ENCODE data around the gene TMEM117. TPM values are rescaled to one million over a fixed set of nuclear protein-coding genes. Genes with fewer than 3 reads are reported as not detected.

The TMEM117 gene
- total RNA-seq, 2 experiments from 2014 or later: 0.95 to 0.96 TPM

GRCh38 chr12:43973385-43973784 lies 137.5 kb downstream of the TMEM117 start:
- POLR2A ChIA-PET: no interaction called here
- Mint-ChIP-seq H3K27ac (no peak overlapping the region), H3K4me3 (no peak overlapping the region), H3K4me1 (ENCODE audit: low read depth) (no peaks in the 10 kb centered on the region), H3K27me3 (no peaks in the 10 kb centered on the region), H3K9me3 (peaks cover 12% of the 10 kb centered on the region), H3K36me3 (ENCODE audit: low read depth) (peaks cover 10% of the 10 kb centered on the region)
- intact Hi-C loops (cut with micrococcal nuclease): no loop called here
- CTCF ChIA-PET: no interaction called here
- ATAC-seq: no peak
- no peak for DNase-seq
- no peak for TF ChIP-seq CTCF (IDR thresholded peaks at IDR 0.05)

DNA sequence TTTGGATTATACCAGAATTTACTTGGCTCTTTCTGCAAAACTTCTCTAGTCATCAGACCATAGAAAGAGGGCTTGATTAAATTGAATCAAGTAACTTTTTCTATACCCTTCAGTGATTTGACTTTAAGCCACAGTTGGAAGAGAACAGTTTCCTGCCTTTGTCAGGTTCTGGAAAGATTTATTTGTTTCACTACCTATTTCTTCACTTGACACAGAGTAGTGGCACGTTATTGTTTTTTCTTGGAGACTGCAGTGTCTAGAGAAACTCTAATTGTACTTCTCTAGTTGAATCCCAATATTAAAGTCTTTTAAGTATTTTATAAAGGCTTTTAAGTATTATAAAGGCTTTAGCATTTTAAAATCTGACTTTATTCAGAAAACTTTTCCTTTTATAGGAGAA lies 138.1 kb downstream of the TMEM117 start:
- CTCF ChIA-PET: no interaction called here
- Mint-ChIP-seq H3K27ac (no peak overlapping the region), H3K9me3 (peaks cover 16% of the 10 kb centered on the region), H3K4me1 (ENCODE audit: low read depth) (no peaks in the 10 kb centered on the region), H3K27me3 (no peaks in the 10 kb centered on the region), H3K4me3 (no peak overlapping the region), H3K36me3 (ENCODE audit: low read depth) (peaks cover 10% of the 10 kb centered on the region)
- POLR2A ChIA-PET: no interaction called here
- no peak for TF ChIP-seq CTCF (IDR thresholded peaks at IDR 0.05)
- ATAC-seq: no peak
- intact Hi-C loops (cut with micrococcal nuclease): no loop called here
- DNase-seq: no peak

GRCh38 chr12:43976027-43976426 lies 140.1 kb downstream of the TMEM117 start:
- DNase-seq (no peak), ATAC-seq (no peak)
- CTCF ChIA-PET: no interaction called here
- H3K27me3 Mint-ChIP-seq: no peaks in the 10 kb centered on the region
- H3K4me3 Mint-ChIP-seq: no peak overlapping the region
- POLR2A ChIA-PET: no interaction called here
- intact Hi-C loops (cut with micrococcal nuclease): no loop called here
- peaks cover 16% of the 10 kb centered on the region for H3K9me3 Mint-ChIP-seq
- no peaks in the 10 kb centered on the region for H3K4me1 Mint-ChIP-seq (ENCODE audit: low read depth)
- H3K36me3 Mint-ChIP-seq (ENCODE audit: low read depth): peaks cover 10% of the 10 kb centered on the region
- TF ChIP-seq CTCF (IDR thresholded peaks at IDR 0.05): no peak
- H3K27ac Mint-ChIP-seq: no peak overlapping the region

DNA sequence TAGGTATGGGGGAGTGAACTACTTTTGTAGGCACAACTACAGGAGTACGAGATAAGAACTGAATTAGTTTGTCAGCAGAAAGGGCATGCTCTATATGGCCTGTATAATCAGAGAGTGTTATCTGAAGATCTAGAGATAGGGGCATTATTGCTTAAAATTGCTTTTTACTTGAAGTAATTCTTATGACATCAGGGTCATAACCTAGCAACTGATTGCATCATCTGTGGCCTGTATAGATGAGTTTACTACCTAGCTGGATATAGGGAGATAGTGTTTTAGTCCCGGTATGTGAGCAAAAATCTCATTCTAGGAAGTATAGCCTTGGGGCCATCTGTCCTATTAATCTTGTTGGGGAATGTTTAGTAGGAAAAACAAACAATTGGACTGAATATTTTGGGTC lies 142.7 kb downstream of the TMEM117 start:
- ATAC-seq (no peak), DNase-seq (no peak)
- ChIA-PET CTCF (no interaction called here), POLR2A (no interaction called here)
- H3K4me1 Mint-ChIP-seq (ENCODE audit: low read depth): no peaks in the 10 kb centered on the region
- peaks cover 10% of the 10 kb centered on the region for H3K36me3 Mint-ChIP-seq (ENCODE audit: low read depth)
- no peak for TF ChIP-seq CTCF (IDR thresholded peaks at IDR 0.05)
- H3K9me3 Mint-ChIP-seq: peaks cover 16% of the 10 kb centered on the region
- no peak overlapping the region for H3K4me3 Mint-ChIP-seq
- no peak overlapping the region for H3K27ac Mint-ChIP-seq
- intact Hi-C loops (cut with micrococcal nuclease): no loop called here
- H3K27me3 Mint-ChIP-seq: no peaks in the 10 kb centered on the region

DNA sequence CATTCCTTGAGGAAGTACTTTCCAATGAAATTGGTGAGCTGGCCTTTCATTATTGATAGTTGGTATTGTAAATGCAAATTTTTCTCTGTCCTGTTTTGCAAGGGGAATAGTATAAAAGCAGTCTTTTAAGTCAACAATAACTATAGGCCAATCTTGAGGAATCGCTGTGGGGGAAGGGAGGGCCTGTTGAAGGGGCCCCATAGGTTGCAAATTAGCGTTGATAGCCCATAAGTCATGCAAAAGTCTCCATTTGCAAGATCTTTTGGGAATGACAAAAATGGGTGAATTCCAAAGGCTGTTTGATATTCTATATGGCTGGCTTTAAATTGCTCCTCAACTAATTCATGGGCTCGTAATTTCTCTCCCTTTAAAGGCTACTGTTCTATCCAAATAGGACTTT lies 143.6 kb downstream of the TMEM117 start:
- no peak for DNase-seq
- peaks cover 10% of the 10 kb centered on the region for H3K36me3 Mint-ChIP-seq (ENCODE audit: low read depth)
- no peaks in the 10 kb centered on the region for H3K4me1 Mint-ChIP-seq (ENCODE audit: low read depth)
- no peaks in the 10 kb centered on the region for H3K27me3 Mint-ChIP-seq
- H3K9me3 Mint-ChIP-seq: peaks cover 16% of the 10 kb centered on the region
- ChIA-PET POLR2A (no interaction called here), CTCF (no interaction called here)
- intact Hi-C loops (cut with micrococcal nuclease): no loop called here
- no peak for ATAC-seq
- no peak overlapping the region for H3K4me3 Mint-ChIP-seq
- no peak for TF ChIP-seq CTCF (IDR thresholded peaks at IDR 0.05)
- no peak overlapping the region for H3K27ac Mint-ChIP-seq

Data from activated CD8-positive, alpha-beta T cell treated with anti-CD3 and anti-CD28 coated beads for 36 hours (primary cell).